Panc1 (cell line): ENCODE measurements around the gene LSM4. TPM values are rescaled to one million over a fixed set of nuclear protein-coding genes. Genes with fewer than 3 reads are reported as not detected.

Experiments used
- ATAC-seq: fragments of 200-7000 bp; cut with Tn5 transposase; 2 replicates; pipeline ENCODE4 v1.9.1; 2020; ENCODE audit warnings: mild to moderate bottlenecking, moderate library complexity
- BruUV-seq: library from RNA; stranded (reverse); fragments of 400-500 nt; replicated peaks from 2 replicates; lab custom pipeline; 2021; lab: Mats Ljungman, UMichigan
- CTCF ChIA-PET: fragments of 300-600 bp; sonication (Branson Sonifier 250); formaldehyde crosslinking; loops from one replicate; lab custom pipeline; 2022; ENCODE audit warnings: antibody characterized with exemption; lab: Charles Lee
- POLR2A ChIA-PET: fragments of 300-600 bp; sonication (Branson Sonifier 250); formaldehyde crosslinking; loops from one replicate; lab custom pipeline; 2022; ENCODE audit warnings: antibody characterized with exemption; lab: Charles Lee
- DNase-seq: peaks from one replicate; pipeline ENCODE4 v3.0.0-alpha.2; 2010; ENCODE audit warnings: low read depth, low spot score
- H3K27ac ChIP-seq: 2 replicates; pipeline ENCODE4 v1.5.1; 2011; ENCODE audit warnings: mild to moderate bottlenecking, low read length, inconsistent platforms
- H3K27me3 ChIP-seq: fragments of 200-500 bp; sonication (Bioruptor generic); 2 replicates; pipeline ENCODE4 v1.6.0; 2014; ENCODE audit warnings: low read length, inconsistent platforms; ENCODE audit not compliant: control insufficient read depth, insufficient read depth
- H3K36me3 ChIP-seq: fragments of 200-500 bp; sonication (Bioruptor generic); 2 replicates; pipeline ENCODE4 v1.5.1; 2014; ENCODE audit warnings: inconsistent platforms, mild to moderate bottlenecking, low read length, moderate library complexity; ENCODE audit not compliant: control insufficient read depth, insufficient read depth
- H3K4me1 ChIP-seq: 2 replicates; pipeline ENCODE4 v1.5.1; 2011; ENCODE audit warnings: inconsistent platforms, mild to moderate bottlenecking, low read length, moderate library complexity; ENCODE audit not compliant: control insufficient read depth, insufficient read depth
- H3K4me3 ChIP-seq, 2 experiments: 2 replicates each; pipeline ENCODE4 v1.5.1; 2011 to 2012; ENCODE audit warnings: low read depth in 2 of 2, low read length in 2 of 2, mild to moderate bottlenecking in 2 of 2, inconsistent platforms in 1 of 2, moderate library complexity in 1 of 2
- H3K9me3 ChIP-seq: fragments of 200-500 bp; sonication (Bioruptor generic); 2 replicates; pipeline ENCODE4 v1.5.1; 2014; ENCODE audit warnings: low read depth, mild to moderate bottlenecking, inconsistent platforms, low read length, moderate library complexity; ENCODE audit not compliant: control insufficient read depth, insufficient read depth
- POLR2AphosphoS5 ChIP-seq: IDR thresholded peaks from 2 replicates; pipeline ENCODE4 v1.6.1; 2012; ENCODE audit warnings: mild to moderate bottlenecking, low read depth, low read length, moderate library complexity
- SIN3A ChIP-seq: IDR thresholded peaks from 2 replicates; pipeline ENCODE4 v1.6.1; 2012; ENCODE audit warnings: low read depth, mild to moderate bottlenecking, low read length, moderate library complexity, borderline replicate concordance; ENCODE audit not compliant: insufficient read depth
- TCF7L2 ChIP-seq: IDR thresholded peaks from 2 replicates; pipeline ENCODE4 v1.6.1; 2011; ENCODE audit warnings: mild to moderate bottlenecking, low read depth, low read length, inconsistent platforms
- in situ Hi-C: cut with HindIII; loops from 2 replicates; pipeline ENCODE4 v1.10.0; 2016; ENCODE audit warnings: low sequenced_read_pairs, low pct_unique_long_range_greater_than_20kb
- intact Hi-C: fragments of 100-400 bp; cut with micrococcal nuclease; formaldehyde crosslinking; loops from one replicate; pipeline ENCODE4 v1.10.0; 2022; ENCODE audit not compliant: unreplicated experiment
- total RNA-seq: library from RNA; stranded (reverse); gene quantifications from one replicate; pipeline ENCODE4 v1.2.1, GENCODE V29; 2021; ENCODE audit not compliant: unreplicated experiment
- TF ChIP-seq, protein P1 (sequence below): fragments of 450-650 bp; IDR thresholded peaks from 2 replicates; pipeline ENCODE4 v1.5.1; 2017; ENCODE audit warnings: mild to moderate bottlenecking
- TF ChIP-seq, protein P2 (sequence below), 2 experiments: IDR thresholded peaks; 2 replicates each; pipeline ENCODE4 v1.6.1; 2011 to 2012; ENCODE audit warnings: low read depth in 2 of 2, control low read depth in 1 of 2, low read length in 1 of 2, mild to moderate bottlenecking in 1 of 2, moderate library complexity in 1 of 2; ENCODE audit not compliant: insufficient read depth in 1 of 2

The LSM4 gene
- total RNA-seq, 1 experiment from 2014 or later: 209 TPM

DNA sequence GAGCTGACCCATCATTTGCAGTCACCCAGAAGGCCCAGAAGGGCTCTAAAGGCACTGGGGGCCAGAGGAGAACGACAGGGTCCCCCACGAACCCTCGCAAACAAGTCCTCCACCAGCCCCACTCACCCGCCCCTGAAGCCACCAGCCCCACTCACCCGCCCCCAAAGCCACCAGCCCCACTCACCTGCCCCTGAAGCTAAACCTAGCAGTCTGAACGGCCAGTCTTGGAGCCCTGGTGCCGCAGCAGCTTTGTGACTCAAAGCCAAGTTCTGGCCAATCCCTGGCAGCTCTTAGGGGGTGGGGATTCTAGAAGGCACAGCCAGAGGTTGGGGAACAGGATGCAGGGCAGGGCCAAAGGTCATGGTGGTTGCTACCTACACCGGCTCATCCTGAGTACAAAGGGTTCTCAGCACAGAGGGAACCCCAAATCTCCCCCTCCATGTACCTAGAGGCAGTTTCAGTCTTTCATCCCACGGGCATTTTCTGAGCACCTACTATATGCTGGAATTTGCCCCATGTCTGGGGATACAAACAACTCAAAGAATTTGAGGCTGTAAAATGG lies 48.6 kb downstream of the LSM4 start, which contains the start of gene IQCN:
Gene IQCN (minus strand): TSS at position 234 of the 562 bp plus-strand sequence. CDS start 4,974 bp downstream, outside the sequence.
- CTCF ChIA-PET: no interaction called here

DNA sequence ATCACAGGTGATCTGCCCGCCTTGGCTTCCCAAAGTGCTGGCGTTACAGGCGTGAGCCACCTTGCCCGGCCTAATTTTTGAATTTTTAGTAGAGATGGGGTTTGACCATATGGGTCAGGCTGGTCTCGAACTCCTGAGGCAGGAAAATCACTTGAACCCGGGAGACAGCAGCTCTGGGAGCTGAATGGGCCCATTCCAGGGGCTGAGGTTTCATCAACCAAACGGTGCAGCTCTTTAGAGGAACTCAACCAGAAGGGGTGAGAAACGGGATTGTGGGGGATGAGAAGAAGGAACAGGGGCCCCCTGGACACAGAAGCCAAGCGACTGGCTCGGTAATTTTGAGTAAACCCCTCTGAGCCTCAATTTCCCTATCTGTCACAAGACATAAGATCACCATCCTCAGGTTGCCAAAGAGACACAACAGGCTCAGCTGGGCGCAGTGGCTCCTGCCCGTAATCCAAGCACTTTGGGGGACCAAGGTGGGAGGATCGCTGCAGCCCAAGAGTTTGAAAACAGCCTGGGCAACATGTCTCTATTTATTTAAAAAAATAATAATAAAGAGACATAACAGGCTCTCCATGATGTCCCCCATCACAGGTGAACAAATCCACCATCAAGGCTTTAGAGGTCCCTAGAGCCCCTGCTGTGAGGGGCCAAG lies 49.2 kb downstream of the LSM4 start:
- intact Hi-C loops (no loop called here), in situ Hi-C loops (no loop called here)
- ChIA-PET CTCF (interaction anchor here (0.6 kb wide), 1 partner anchor 74 kb away, joined by 3 read pairs; no protein-coding TSS in a partner anchor), POLR2A (interaction anchor here (0.6 kb wide), 1 partner anchor 19 kb away, joined by 4 read pairs; no protein-coding TSS in a partner anchor)
- peak overlapping the region; percentile 88 for H3K27ac ChIP-seq
- H3K36me3 ChIP-seq: no peaks in the 10 kb centered on the region
- peaks cover 35% of the 10 kb centered on the region for H3K4me1 ChIP-seq
- DNase-seq (no peak), ATAC-seq (no peak)
- no peak for TF ChIP-seq SIN3A
- H3K4me3 ChIP-seq: no peak overlapping the region
- H3K9me3 ChIP-seq: no peaks in the 10 kb centered on the region
- no peaks in the 10 kb centered on the region for H3K27me3 ChIP-seq
- no TSS peak for BruUV-seq

More for the DNA sequence above, 48.6 kb downstream of the LSM4 start, which contains the start of gene IQCN:
- TF ChIP-seq, protein P1, sequence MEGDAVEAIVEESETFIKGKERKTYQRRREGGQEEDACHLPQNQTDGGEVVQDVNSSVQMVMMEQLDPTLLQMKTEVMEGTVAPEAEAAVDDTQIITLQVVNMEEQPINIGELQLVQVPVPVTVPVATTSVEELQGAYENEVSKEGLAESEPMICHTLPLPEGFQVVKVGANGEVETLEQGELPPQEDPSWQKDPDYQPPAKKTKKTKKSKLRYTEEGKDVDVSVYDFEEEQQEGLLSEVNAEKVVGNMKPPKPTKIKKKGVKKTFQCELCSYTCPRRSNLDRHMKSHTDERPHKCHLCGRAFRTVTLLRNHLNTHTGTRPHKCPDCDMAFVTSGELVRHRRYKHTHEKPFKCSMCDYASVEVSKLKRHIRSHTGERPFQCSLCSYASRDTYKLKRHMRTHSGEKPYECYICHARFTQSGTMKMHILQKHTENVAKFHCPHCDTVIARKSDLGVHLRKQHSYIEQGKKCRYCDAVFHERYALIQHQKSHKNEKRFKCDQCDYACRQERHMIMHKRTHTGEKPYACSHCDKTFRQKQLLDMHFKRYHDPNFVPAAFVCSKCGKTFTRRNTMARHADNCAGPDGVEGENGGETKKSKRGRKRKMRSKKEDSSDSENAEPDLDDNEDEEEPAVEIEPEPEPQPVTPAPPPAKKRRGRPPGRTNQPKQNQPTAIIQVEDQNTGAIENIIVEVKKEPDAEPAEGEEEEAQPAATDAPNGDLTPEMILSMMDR: no peak
- no peak for TF ChIP-seq SIN3A
- no peak; the same call in 1 of the 2 replicates for TF ChIP-seq POLR2AphosphoS5
- no peak for TF ChIP-seq TCF7L2
- TF ChIP-seq, protein P2, sequence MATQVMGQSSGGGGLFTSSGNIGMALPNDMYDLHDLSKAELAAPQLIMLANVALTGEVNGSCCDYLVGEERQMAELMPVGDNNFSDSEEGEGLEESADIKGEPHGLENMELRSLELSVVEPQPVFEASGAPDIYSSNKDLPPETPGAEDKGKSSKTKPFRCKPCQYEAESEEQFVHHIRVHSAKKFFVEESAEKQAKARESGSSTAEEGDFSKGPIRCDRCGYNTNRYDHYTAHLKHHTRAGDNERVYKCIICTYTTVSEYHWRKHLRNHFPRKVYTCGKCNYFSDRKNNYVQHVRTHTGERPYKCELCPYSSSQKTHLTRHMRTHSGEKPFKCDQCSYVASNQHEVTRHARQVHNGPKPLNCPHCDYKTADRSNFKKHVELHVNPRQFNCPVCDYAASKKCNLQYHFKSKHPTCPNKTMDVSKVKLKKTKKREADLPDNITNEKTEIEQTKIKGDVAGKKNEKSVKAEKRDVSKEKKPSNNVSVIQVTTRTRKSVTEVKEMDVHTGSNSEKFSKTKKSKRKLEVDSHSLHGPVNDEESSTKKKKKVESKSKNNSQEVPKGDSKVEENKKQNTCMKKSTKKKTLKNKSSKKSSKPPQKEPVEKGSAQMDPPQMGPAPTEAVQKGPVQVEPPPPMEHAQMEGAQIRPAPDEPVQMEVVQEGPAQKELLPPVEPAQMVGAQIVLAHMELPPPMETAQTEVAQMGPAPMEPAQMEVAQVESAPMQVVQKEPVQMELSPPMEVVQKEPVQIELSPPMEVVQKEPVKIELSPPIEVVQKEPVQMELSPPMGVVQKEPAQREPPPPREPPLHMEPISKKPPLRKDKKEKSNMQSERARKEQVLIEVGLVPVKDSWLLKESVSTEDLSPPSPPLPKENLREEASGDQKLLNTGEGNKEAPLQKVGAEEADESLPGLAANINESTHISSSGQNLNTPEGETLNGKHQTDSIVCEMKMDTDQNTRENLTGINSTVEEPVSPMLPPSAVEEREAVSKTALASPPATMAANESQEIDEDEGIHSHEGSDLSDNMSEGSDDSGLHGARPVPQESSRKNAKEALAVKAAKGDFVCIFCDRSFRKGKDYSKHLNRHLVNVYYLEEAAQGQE (IDR thresholded peaks at IDR 0.05; ENCODE audit: insufficient read depth in 1 of 2, low read depth in 2 of 2, low read length in 1 of 2): no peak
- Histone ChIP-seq H3K4me1 (peaks cover 37% of the 10 kb centered on the region), H3K27ac (peak within 1 kb of the TSS; percentile 88), H3K27me3 (no peaks in the 10 kb centered on the region), H3K36me3 (no peaks in the 10 kb centered on the region), H3K9me3 (no peaks in the 10 kb centered on the region), H3K4me3 (peak within 1 kb of the TSS in 1 of 2 experiments; percentile 11; a peak in 1 of 4 replicates)
- in situ Hi-C loops: no loop called here
- POLR2A ChIA-PET: interaction anchor here (0.6 kb wide), 2 partner anchors 20 to 183 kb away, joined by 3 to 4 read pairs; no protein-coding TSS in a partner anchor
- ATAC-seq: peak; percentile 74
- no peak for DNase-seq
- intact Hi-C loops: no loop called here
- no TSS peak for BruUV-seq
